GM19035 (cell line): ENCODE results near the gene JMY.
"Not testable (repeated sequence)": the region's sequence is repeated elsewhere in the genome, so short reads cannot be mapped to it uniquely, and the experiment has no call there.

ENCODE experiments used
- ATAC-seq: cut with Tn5 transposase; IDR thresholded peaks from one replicate; pipeline ENCODE4 v1.9.1; 2021; ENCODE audit not compliant: unreplicated experiment

JMY gene

GRCh38 chr5:79236970-79237739 is 1.2 kb downstream of the JMY start:
- ATAC-seq: peak; percentile 25

GRCh38 chr5:79237740-79238560 is 2.0 kb downstream of the JMY start:
- peak; percentile 0 for ATAC-seq

- no peak for ATAC-seq
Observed at GRCh38 chr5:79240561-79240960, 4.6 kb downstream of the JMY start.

- no peak for ATAC-seq
Observed at GRCh38 chr5:79241535-79241979, 5.6 kb downstream of the JMY start.

GRCh38 chr5:79242242-79243039 is 6.5 kb downstream of the JMY start:
- ATAC-seq: no peak

- ATAC-seq: no peak
Observed at GRCh38 chr5:79243224-79243623, 7.3 kb downstream of the JMY start.

GRCh38 chr5:79254067-79254466 is 18.1 kb downstream of the JMY start:
- not testable (repeated sequence) for ATAC-seq

- ATAC-seq: peak; percentile 83
Observed at GRCh38 chr5:79255786-79256557, 20.0 kb downstream of the JMY start.

GRCh38 chr5:79256563-79256962 is 20.6 kb downstream of the JMY start:
- ATAC-seq: no peak

- no peak for ATAC-seq
Observed at GRCh38 chr5:79257314-79257713, 21.4 kb downstream of the JMY start.

GRCh38 chr5:79258801-79259200 is 22.9 kb downstream of the JMY start:
- ATAC-seq: no peak

GRCh38 chr5:79259383-79259782 is 23.5 kb downstream of the JMY start:
- no peak for ATAC-seq

- ATAC-seq: no peak
Observed at GRCh38 chr5:79259810-79260209, 23.9 kb downstream of the JMY start.

GRCh38 chr5:79261897-79262296 is 26.0 kb downstream of the JMY start:
- no peak for ATAC-seq

- no peak for ATAC-seq
Observed at GRCh38 chr5:79263290-79263689, 27.4 kb downstream of the JMY start.

- no peak for ATAC-seq
Observed at GRCh38 chr5:79267180-79267579, 31.2 kb downstream of the JMY start.

- ATAC-seq: no peak
Observed at GRCh38 chr5:79269733-79270166, 33.8 kb downstream of the JMY start.

GRCh38 chr5:79273341-79273740 is 37.4 kb downstream of the JMY start:
- ATAC-seq: no peak

GRCh38 chr5:79284846-79285245 is 48.9 kb downstream of the JMY start:
- ATAC-seq: no peak

- no peak for ATAC-seq
Observed at GRCh38 chr5:79285285-79285684, 49.4 kb downstream of the JMY start.

- ATAC-seq: no peak
Observed at GRCh38 chr5:79285833-79286232, 49.9 kb downstream of the JMY start.
